Activated T-helper 2 cell treated with anti-CD3 and anti-CD28 coated beads, Interferon-gamma antibody, Interleukin-2, Interleukin-4, amounts not matched to agents 10 μg/mL and 5 μg/mL and 100 μg/mL, durations not matched to agents 14 hours and 24 hours and 36 hours (primary cell): ENCODE data around the gene REEP1. TPM values are rescaled to one million over a fixed set of nuclear protein-coding genes. Genes with fewer than 3 reads are reported as not detected.
"Not testable (repeated sequence)": the region's sequence is repeated elsewhere in the genome, so short reads cannot be mapped to it uniquely, and the experiment has no call there.

Experiments used
- DNase-seq: peaks from one replicate; pipeline ENCODE4 v3.0.0; 2021; ENCODE audit warnings: low spot score
- H3K27ac Mint-ChIP-seq: one replicate; pipeline ENCODE4 v1.8.0; 2021; ENCODE audit warnings: mixed read lengths
- H3K27me3 Mint-ChIP-seq: one replicate; pipeline ENCODE4 v1.8.0; 2021; ENCODE audit warnings: low read depth, mixed read lengths
- H3K36me3 Mint-ChIP-seq: one replicate; pipeline ENCODE4 v1.8.0; 2021; ENCODE audit warnings: low read depth, mixed read lengths
- H3K4me1 Mint-ChIP-seq: one replicate; pipeline ENCODE4 v1.8.0; 2021; ENCODE audit warnings: low read depth, mixed read lengths
- H3K4me3 Mint-ChIP-seq: one replicate; pipeline ENCODE4 v1.8.0; 2021; ENCODE audit warnings: low read depth, mild to moderate bottlenecking, moderate library complexity, mixed read lengths
- H3K9me3 Mint-ChIP-seq: one replicate; pipeline ENCODE4 v1.8.0; 2021; ENCODE audit warnings: mixed read lengths
- intact Hi-C: fragments of 100-400 bp; cut with micrococcal nuclease; formaldehyde crosslinking; loops from one replicate; pipeline ENCODE4 v1.15.1; 2023
- total RNA-seq: library from RNA; stranded (reverse); gene quantifications from 2 replicates; pipeline ENCODE4 v1.2.3, GENCODE V29; 2022

REEP1 gene
- total RNA-seq, 1 donor from 2014 or later: 0.71 TPM

- no peak overlapping the region for H3K27ac Mint-ChIP-seq
- H3K4me3 Mint-ChIP-seq: no peak overlapping the region
- no peak for DNase-seq
- no peaks in the 10 kb centered on the region for H3K9me3 Mint-ChIP-seq
- intact Hi-C loops: no loop called here
- H3K4me1 Mint-ChIP-seq: no peaks in the 10 kb centered on the region
- H3K36me3 Mint-ChIP-seq: no peaks in the 10 kb centered on the region
- peaks cover 2% of the 10 kb centered on the region for H3K27me3 Mint-ChIP-seq
Measured at GRCh38 chr2:86256982-86257381, 80.4 kb downstream of the REEP1 start.

- no peak for DNase-seq
- Mint-ChIP-seq H3K27ac (no peak overlapping the region), H3K4me1 (no peaks in the 10 kb centered on the region), H3K4me3 (no peak overlapping the region), H3K36me3 (no peaks in the 10 kb centered on the region), H3K27me3 (peaks cover 2% of the 10 kb centered on the region), H3K9me3 (no peaks in the 10 kb centered on the region)
- intact Hi-C loops: no loop called here
Measured at GRCh38 chr2:86256300-86256699, 81.1 kb downstream of the REEP1 start.

GRCh38 chr2:86254576-86255538 lies 82.6 kb downstream of the REEP1 start:
- intact Hi-C loops: no loop called here
- Mint-ChIP-seq H3K9me3 (no peaks in the 10 kb centered on the region), H3K27me3 (peaks cover 8% of the 10 kb centered on the region), H3K4me1 (no peaks in the 10 kb centered on the region), H3K27ac (no peak overlapping the region), H3K4me3 (no peak overlapping the region), H3K36me3 (no peaks in the 10 kb centered on the region)
- no peak for DNase-seq

GRCh38 chr2:86253424-86253823 lies 84.0 kb downstream of the REEP1 start:
- H3K4me1 Mint-ChIP-seq: no peaks in the 10 kb centered on the region
- H3K27me3 Mint-ChIP-seq: peaks cover 8% of the 10 kb centered on the region
- H3K36me3 Mint-ChIP-seq: no peaks in the 10 kb centered on the region
- no peak for DNase-seq
- intact Hi-C loops: no loop called here
- no peak overlapping the region for H3K27ac Mint-ChIP-seq
- no peaks in the 10 kb centered on the region for H3K9me3 Mint-ChIP-seq
- H3K4me3 Mint-ChIP-seq: no peak overlapping the region

GRCh38 chr2:86251840-86252266 lies 85.6 kb downstream of the REEP1 start:
- DNase-seq: no peak
- intact Hi-C loops: no loop called here
- Mint-ChIP-seq H3K9me3 (no peaks in the 10 kb centered on the region), H3K4me1 (no peaks in the 10 kb centered on the region), H3K36me3 (no peaks in the 10 kb centered on the region), H3K4me3 (no peak overlapping the region), H3K27ac (no peak overlapping the region), H3K27me3 (peaks cover 8% of the 10 kb centered on the region)

GRCh38 chr2:86249579-86250391 lies 87.6 kb downstream of the REEP1 start:
- no peaks in the 10 kb centered on the region for H3K36me3 Mint-ChIP-seq
- H3K27ac Mint-ChIP-seq: no peak overlapping the region
- no peak for DNase-seq
- H3K4me1 Mint-ChIP-seq: no peaks in the 10 kb centered on the region
- H3K27me3 Mint-ChIP-seq: peaks cover 8% of the 10 kb centered on the region
- intact Hi-C loops: no loop called here
- H3K4me3 Mint-ChIP-seq: no peak overlapping the region
- no peaks in the 10 kb centered on the region for H3K9me3 Mint-ChIP-seq

- Mint-ChIP-seq H3K27ac (no peak overlapping the region), H3K9me3 (no peaks in the 10 kb centered on the region), H3K4me1 (no peaks in the 10 kb centered on the region), H3K36me3 (no peaks in the 10 kb centered on the region), H3K4me3 (no peak overlapping the region), H3K27me3 (peaks cover 8% of the 10 kb centered on the region)
- intact Hi-C loops: no loop called here
- no peak for DNase-seq
Measured at GRCh38 chr2:86249176-86249575, 88.2 kb downstream of the REEP1 start.

GRCh38 chr2:86245222-86245621 lies 92.2 kb downstream of the REEP1 start:
- DNase-seq, H3K4me3 Mint-ChIP-seq, H3K9me3 Mint-ChIP-seq, H3K4me1 Mint-ChIP-seq, intact Hi-C loops, H3K27ac Mint-ChIP-seq, H3K27me3 Mint-ChIP-seq, H3K36me3 Mint-ChIP-seq: not testable (repeated sequence)

- H3K27ac Mint-ChIP-seq, DNase-seq, H3K27me3 Mint-ChIP-seq, intact Hi-C loops, H3K36me3 Mint-ChIP-seq, H3K9me3 Mint-ChIP-seq, H3K4me1 Mint-ChIP-seq, H3K4me3 Mint-ChIP-seq: not testable (repeated sequence)
Measured at GRCh38 chr2:86244781-86245180, 92.6 kb downstream of the REEP1 start.

GRCh38 chr2:86243950-86244733 lies 93.3 kb downstream of the REEP1 start:
- DNase-seq: no peak
- Mint-ChIP-seq H3K27me3 (peaks cover 8% of the 10 kb centered on the region), H3K4me3 (no peak overlapping the region), H3K36me3 (no peaks in the 10 kb centered on the region), H3K4me1 (peaks cover 7% of the 10 kb centered on the region), H3K27ac (no peak overlapping the region), H3K9me3 (no peaks in the 10 kb centered on the region)
- intact Hi-C loops: no loop called here

GRCh38 chr2:86243272-86243671 lies 94.2 kb downstream of the REEP1 start:
- intact Hi-C loops: no loop called here
- peaks cover 8% of the 10 kb centered on the region for H3K27me3 Mint-ChIP-seq
- H3K4me3 Mint-ChIP-seq: no peak overlapping the region
- H3K9me3 Mint-ChIP-seq: no peaks in the 10 kb centered on the region
- H3K27ac Mint-ChIP-seq: no peak overlapping the region
- no peaks in the 10 kb centered on the region for H3K36me3 Mint-ChIP-seq
- DNase-seq: no peak
- H3K4me1 Mint-ChIP-seq: peaks cover 14% of the 10 kb centered on the region

- DNase-seq: no peak
- Mint-ChIP-seq H3K27me3 (peaks cover 10% of the 10 kb centered on the region), H3K9me3 (no peaks in the 10 kb centered on the region), H3K36me3 (no peaks in the 10 kb centered on the region), H3K4me1 (peaks cover 20% of the 10 kb centered on the region), H3K27ac (no peak overlapping the region), H3K4me3 (no peak overlapping the region)
- intact Hi-C loops: no loop called here
Measured at GRCh38 chr2:86241611-86242010, 95.8 kb downstream of the REEP1 start.
